Mononuclear cell (primary cell): Measurements from ENCODE around the gene PDE1A. TPM values are rescaled to one million over a fixed set of nuclear protein-coding genes. Genes with fewer than 3 reads are reported as not detected.

Source experiments
- H3K27me3 ChIP-seq: 2 replicates; pipeline ENCODE4 v1.6.0; 2011; ENCODE audit warnings: low read length, control low read depth; ENCODE audit not compliant: insufficient read depth
- H3K4me1 ChIP-seq: 2 replicates; pipeline ENCODE4 v1.5.1; 2011; ENCODE audit warnings: mild to moderate bottlenecking, low read length, control low read depth; ENCODE audit not compliant: insufficient read depth
- H3K4me3 ChIP-seq: 2 replicates; pipeline ENCODE4 v1.5.1; 2011; ENCODE audit warnings: mild to moderate bottlenecking, low read length, moderate library complexity
- H3K9me3 ChIP-seq: 2 replicates; pipeline ENCODE4 v1.5.1; 2011; ENCODE audit warnings: low read depth, mild to moderate bottlenecking, control low read depth, low read length
- total RNA-seq: library from RNA; depleted of rRNA; stranded (reverse); fragments of >200 nt; gene quantifications from one replicate; pipeline ENCODE4 v1.2.3, GENCODE V29; 2012

PDE1A gene
- total RNA-seq, 1 donor, result not detected

GRCh38 chr2:182097571-182098164, 329.2 kb downstream of the PDE1A start:
- H3K27me3 ChIP-seq, result no peaks in the 10 kb centered on the region
- no peaks in the 10 kb centered on the region for H3K9me3 ChIP-seq
- no peaks in the 10 kb centered on the region for H3K4me1 ChIP-seq
- H3K4me3 ChIP-seq, result no peak overlapping the region

GRCh38 chr2:182090486-182090885, 336.4 kb downstream of the PDE1A start:
- Histone ChIP-seq H3K9me3 (no peaks in the 10 kb centered on the region), H3K4me3 (no peak overlapping the region), H3K27me3 (no peaks in the 10 kb centered on the region), H3K4me1 (no peaks in the 10 kb centered on the region)
